Stomach (tissue), 9 donors: Measurements from ENCODE around the gene SNTA1. TPM values are rescaled to one million over a fixed set of nuclear protein-coding genes. Genes with fewer than 3 reads are reported as not detected.
"Not testable (repeated sequence)": the region's sequence is repeated elsewhere in the genome, so short reads cannot be mapped to it uniquely, and the experiment has no call there.

Experiments used
- DNase-seq, 2 donors: peaks; one replicate each; pipeline versions ENCODE4 v3.0.0 to v3.0.0-alpha.2; 2013 to 2019
- H3K27ac ChIP-seq, 5 donors: fragments of 200-600 bp in 4 of 5; sonication (generic) in 4 of 5; one replicate each; pipeline ENCODE4 v1.5.1; 2013 to 2019; ENCODE audit warnings: mild to moderate bottlenecking in 1 of 5, moderate library complexity in 1 of 5
- H3K27me3 ChIP-seq, 3 donors: fragments of 200-600 bp; sonication (generic); one replicate each; pipeline ENCODE4 v1.5.1; 2017 to 2019; ENCODE audit warnings: mixed run types in 1 of 3
- H3K36me3 ChIP-seq, 4 donors: fragments of 200-600 bp; sonication (generic); 1 replicate in 3 of 4; 2 replicates in 1 of 4; pipeline ENCODE4 v1.5.1; 2016 to 2019
- H3K4me1 ChIP-seq, 4 donors: fragments of 200-600 bp; sonication (generic); one replicate each; pipeline ENCODE4 v1.5.1; 2016 to 2019
- H3K4me3 ChIP-seq, 4 donors: fragments of 200-600 bp; sonication (generic) in 3 of 4; one replicate each; pipeline ENCODE4 v1.5.1; 2016 to 2019; ENCODE audit warnings: mild to moderate bottlenecking in 1 of 4
- H3K9me3 ChIP-seq, 4 donors: fragments of 200-600 bp; sonication (generic); one replicate each; pipeline ENCODE4 v1.5.1; 2016 to 2019
- EP300 ChIP-seq: sonication (generic); formaldehyde crosslinking; IDR thresholded peaks from one replicate; pipeline ENCODE4 v1.6.1; 2017; ENCODE audit warnings: antibody characterized with exemption
- POLR2A ChIP-seq, 4 donors: fragments of 450-650 bp; IDR thresholded peaks; one replicate each; pipeline ENCODE4 v1.6.1; 2016; ENCODE audit warnings: antibody characterized with exemption in 4 of 4, control low read depth in 2 of 4, mild to moderate bottlenecking in 1 of 4, moderate library complexity in 1 of 4
- POLR2AphosphoS5 ChIP-seq, 3 donors: sonication (generic); formaldehyde crosslinking; IDR thresholded peaks; one replicate each; pipeline ENCODE4 v1.6.1; 2016; ENCODE audit warnings: antibody characterized with exemption in 3 of 3
- WGBS, 5 donors: extraction: QIAGEN DNeasy Blood & Tissue Kit in 3 of 5; methylation state at CpG; one replicate each; pipeline versions ENCODE4 v1.1.5 to v1.1.7; 2013 to 2018; 5-methylcytosine and 5-hydroxymethylcytosine counted together
- intact Hi-C: fragments of 100-400 bp; cut with DNase I; formaldehyde crosslinking; loops from one replicate; pipeline ENCODE4 v1.15.1; 2023; ENCODE audit warnings: low total_unique reads
- polyA plus RNA-seq, 3 donors: library from polyadenylated mRNA; stranded (reverse); fragments of 200-250 nt; gene quantifications; one replicate each; pipeline ENCODE4 v1.2.3, GENCODE V29; 2013
- total RNA-seq, 5 donors: library from RNA; depleted of rRNA; stranded (reverse); fragments of >200 nt; gene quantifications; one replicate each; pipeline versions ENCODE4 v1.1.0 to v1.2.3, GENCODE V29; 2014 to 2016
- TF ChIP-seq, protein P1 (sequence below), 7 experiments: fragments of 450-650 bp in 4 of 7; fragments of 200-600 bp in 3 of 7; sonication (generic) in 3 of 7; IDR thresholded peaks; one replicate each; pipeline ENCODE4 v1.5.1; 2016 to 2019; ENCODE audit warnings: antibody characterized with exemption in 7 of 7, control low read depth in 2 of 7, mild to moderate bottlenecking in 1 of 7
- donor health status: healthy with polysubstance abuse.
- donor health status: Bipolar disorder and iron deficiency.
- donor health status: healthy.

Gene SNTA1
- total and polyA plus RNA-seq, 8 donors = 8.8 to 40.8 (median 22.6) TPM

- peak; percentile 99 to 100 for DNase-seq
- intact Hi-C loops = no loop called here
- Histone ChIP-seq H3K27ac (peak overlapping the region; percentile 90 to 99 (median 94)), H3K36me3 (no peaks in the 10 kb centered on the region), H3K4me3 (peak overlapping the region; percentile 38 to 93 (median 63)), H3K27me3 (no peaks in the 10 kb centered on the region), H3K4me1 (peaks cover 6 to 35% (median 29%) of the 10 kb centered on the region in 4 donors), H3K9me3 (no peaks in the 10 kb centered on the region)
- TF ChIP-seq EP300 = no peak
- peak in 2 of 4 donors; percentile 73 to 80 for TF ChIP-seq POLR2A (IDR thresholded peaks at IDR 0.05)
- peak; percentile 97 to 99 (median 98) for TF ChIP-seq POLR2AphosphoS5 (IDR thresholded peaks at IDR 0.05)
- 2 to 4% (median 3%) methylated on average over 29 to 36 of the region's 36 CpGs for WGBS, 5 donors
Measured at GRCh38 chr20:33489495-33490022, 46.0 kb upstream of the SNTA1 start.

DNA sequence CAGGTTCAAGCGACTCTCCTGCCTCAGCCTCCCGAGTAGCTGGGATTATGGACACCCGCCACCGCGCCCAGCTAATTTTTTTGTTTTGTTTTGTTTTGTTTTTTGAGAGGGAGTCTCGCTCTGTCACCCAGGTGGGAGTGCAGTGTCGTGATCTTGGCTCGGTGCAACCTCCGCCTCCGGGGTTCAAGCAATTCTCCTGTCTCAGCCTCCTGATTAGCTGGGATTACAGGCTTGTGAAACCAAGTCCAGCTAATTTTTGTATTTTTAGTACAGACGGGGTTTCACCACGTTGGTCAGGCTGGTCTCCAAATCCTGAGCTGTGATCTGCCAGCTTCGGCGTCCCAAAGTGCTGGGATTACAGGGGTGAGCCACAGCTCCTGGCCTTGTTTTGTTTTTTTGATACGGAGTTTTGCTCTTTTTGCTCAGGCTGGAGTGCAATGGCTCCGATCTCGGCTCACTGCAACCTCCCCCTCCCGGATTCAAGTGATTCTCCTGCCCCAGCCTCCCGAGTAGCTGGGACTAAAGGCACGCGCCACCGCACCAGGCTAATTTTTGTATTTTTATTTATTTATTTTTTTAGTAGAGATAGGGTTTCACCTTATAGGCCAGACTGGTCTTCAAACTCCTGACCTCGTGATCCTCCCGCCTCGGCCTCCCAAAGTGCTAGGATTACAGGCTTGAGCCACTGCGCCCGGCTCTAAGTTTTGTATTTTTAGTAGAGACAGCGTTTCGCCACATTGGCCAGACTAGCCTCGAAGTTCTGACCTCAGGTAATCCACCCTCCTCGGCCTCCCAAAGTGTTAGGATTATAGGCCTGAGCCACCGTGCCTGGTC lies 45.3 kb upstream of the SNTA1 start:
- DNase-seq, H3K27me3 ChIP-seq, H3K9me3 ChIP-seq, intact Hi-C loops, H3K36me3 ChIP-seq: not testable (repeated sequence)
- Histone ChIP-seq H3K4me3 (peak overlapping the region; percentile 38 to 93 (median 63)), H3K4me1 (peaks cover 6 to 35% (median 29%) of the 10 kb centered on the region in 4 donors), H3K27ac (peak overlapping the region; percentile 90 to 99 (median 94))
- WGBS, 5 donors = 91 to 96% (median 92%) methylated on average over 32 of the region's 32 CpGs

DNA sequence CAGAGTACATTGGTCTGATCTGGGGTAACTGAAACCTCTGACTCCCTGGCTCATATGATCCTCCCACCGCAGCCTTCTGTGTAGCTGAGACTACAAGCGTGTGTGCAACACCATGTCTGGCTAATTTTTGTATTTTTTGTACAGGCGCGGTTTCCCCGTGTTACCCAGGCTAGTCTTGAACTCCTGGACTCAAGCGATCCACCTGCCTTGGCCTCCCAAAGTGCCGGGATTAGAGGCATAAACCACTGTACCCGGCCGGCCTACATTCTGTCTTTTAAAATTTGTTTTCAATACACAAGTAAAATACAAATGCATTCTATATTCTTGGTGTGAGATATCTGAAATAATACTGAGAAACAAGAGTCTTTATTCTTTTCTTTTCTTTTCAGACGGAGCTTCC lies 44.6 kb upstream of the SNTA1 start:
- no peak for DNase-seq
- no peak for TF ChIP-seq POLR2A (IDR thresholded peaks at IDR 0.05)
- TF ChIP-seq EP300 = no peak
- TF ChIP-seq, protein P1, sequence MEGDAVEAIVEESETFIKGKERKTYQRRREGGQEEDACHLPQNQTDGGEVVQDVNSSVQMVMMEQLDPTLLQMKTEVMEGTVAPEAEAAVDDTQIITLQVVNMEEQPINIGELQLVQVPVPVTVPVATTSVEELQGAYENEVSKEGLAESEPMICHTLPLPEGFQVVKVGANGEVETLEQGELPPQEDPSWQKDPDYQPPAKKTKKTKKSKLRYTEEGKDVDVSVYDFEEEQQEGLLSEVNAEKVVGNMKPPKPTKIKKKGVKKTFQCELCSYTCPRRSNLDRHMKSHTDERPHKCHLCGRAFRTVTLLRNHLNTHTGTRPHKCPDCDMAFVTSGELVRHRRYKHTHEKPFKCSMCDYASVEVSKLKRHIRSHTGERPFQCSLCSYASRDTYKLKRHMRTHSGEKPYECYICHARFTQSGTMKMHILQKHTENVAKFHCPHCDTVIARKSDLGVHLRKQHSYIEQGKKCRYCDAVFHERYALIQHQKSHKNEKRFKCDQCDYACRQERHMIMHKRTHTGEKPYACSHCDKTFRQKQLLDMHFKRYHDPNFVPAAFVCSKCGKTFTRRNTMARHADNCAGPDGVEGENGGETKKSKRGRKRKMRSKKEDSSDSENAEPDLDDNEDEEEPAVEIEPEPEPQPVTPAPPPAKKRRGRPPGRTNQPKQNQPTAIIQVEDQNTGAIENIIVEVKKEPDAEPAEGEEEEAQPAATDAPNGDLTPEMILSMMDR (IDR thresholded peaks at IDR 0.05) = no peak
- no peak for TF ChIP-seq POLR2AphosphoS5 (IDR thresholded peaks at IDR 0.05)
- peaks cover 6 to 33% (median 29%) of the 10 kb centered on the region in 4 donors for H3K4me1 ChIP-seq
- no peak overlapping the region for H3K4me3 ChIP-seq
- H3K27ac ChIP-seq = peak overlapping the region in 1 of 5 donors; percentile 98
- WGBS, 5 donors = 92 to 95% (median 94%) methylated on average over 10 of the region's 10 CpGs
- no peaks in the 10 kb centered on the region for H3K27me3 ChIP-seq
- H3K9me3 ChIP-seq = no peaks in the 10 kb centered on the region
- no peaks in the 10 kb centered on the region for H3K36me3 ChIP-seq
- intact Hi-C loops = no loop called here

- 94 to 96% (median 95%) methylated on average over 5 of the region's 5 CpGs for WGBS, 5 donors
- H3K4me3 ChIP-seq, H3K9me3 ChIP-seq, H3K4me1 ChIP-seq, H3K27me3 ChIP-seq, H3K36me3 ChIP-seq, intact Hi-C loops, DNase-seq: not testable (repeated sequence)
- H3K27ac ChIP-seq = peak overlapping the region in 1 of 5 donors; percentile 46
Measured at GRCh38 chr20:33483186-33483585, 39.6 kb upstream of the SNTA1 start.

DNA sequence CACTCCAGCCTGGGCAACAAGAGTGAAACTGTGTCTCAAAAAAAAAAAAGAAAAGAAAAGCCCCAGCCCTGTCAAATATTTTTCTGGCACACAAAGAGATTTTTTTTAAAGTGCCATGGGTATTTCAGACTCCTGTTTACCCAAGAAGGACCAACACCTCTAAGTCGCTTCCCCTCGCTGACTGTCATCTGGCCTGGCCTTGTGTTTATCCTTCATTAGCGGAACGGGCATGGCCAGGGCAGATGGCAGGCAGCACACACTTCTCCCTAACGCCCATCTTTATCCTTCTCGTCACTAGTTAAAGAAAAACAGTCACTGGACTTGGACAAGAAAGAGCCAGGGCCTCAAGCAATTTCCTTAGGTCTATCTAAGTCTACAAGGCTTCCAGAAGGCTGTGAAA lies 39.0 kb upstream of the SNTA1 start:
- H3K9me3 ChIP-seq = no peaks in the 10 kb centered on the region
- H3K27ac ChIP-seq = peak overlapping the region in 1 of 5 donors; percentile 46
- TF ChIP-seq POLR2AphosphoS5 (IDR thresholded peaks at IDR 0.05) (no peak), POLR2A (IDR thresholded peaks at IDR 0.05) (no peak), EP300 (no peak)
- TF ChIP-seq, protein P1 (IDR thresholded peaks at IDR 0.05) = no peak
- no peaks in the 10 kb centered on the region for H3K36me3 ChIP-seq
- WGBS, 5 donors = 64 to 73% (median 70%) methylated on average over 6 of the region's 6 CpGs
- no peak for DNase-seq
- H3K4me1 ChIP-seq = peaks cover 0 to 2% (median 1%) of the 10 kb centered on the region in 4 donors
- H3K4me3 ChIP-seq = no peak overlapping the region
- intact Hi-C loops = no loop called here
- no peaks in the 10 kb centered on the region for H3K27me3 ChIP-seq
